Effector memory CD4-positive, alpha-beta T cell (primary cell): ENCODE data around the gene MDN1.

Experiments
- DNase-seq, 3 donors: peaks; one replicate each; pipeline ENCODE4 v3.0.0-alpha.2; 2020
- H3K27ac ChIP-seq: 2 replicates; pipeline ENCODE4 v1.7.0; 2013; ENCODE audit warnings: mild to moderate bottlenecking, low read length, moderate library complexity; ENCODE audit not compliant: insufficient read depth, poor library complexity, severe bottlenecking
- H3K27me3 ChIP-seq: replicated peaks from 2 replicates; pipeline ENCODE4 v1.7.0; 2013; ENCODE audit warnings: mild to moderate bottlenecking, low read length; ENCODE audit not compliant: insufficient read depth, control insufficient read depth, poor library complexity, severe bottlenecking
- H3K36me3 ChIP-seq: 2 replicates; pipeline ENCODE4 v1.7.0; 2013; ENCODE audit warnings: mild to moderate bottlenecking, low read length, moderate library complexity; ENCODE audit not compliant: control insufficient read depth, insufficient read depth
- H3K4me1 ChIP-seq: 2 replicates; pipeline ENCODE4 v1.7.0; 2013; ENCODE audit warnings: low read length, mild to moderate bottlenecking; ENCODE audit not compliant: control insufficient read depth, insufficient read depth, poor library complexity, severe bottlenecking
- H3K4me3 ChIP-seq: 2 replicates; pipeline ENCODE4 v1.7.0; 2013; ENCODE audit warnings: low read length, low read depth, mild to moderate bottlenecking; ENCODE audit not compliant: insufficient read depth, poor library complexity, severe bottlenecking
- H3K9me3 ChIP-seq: 2 replicates; pipeline ENCODE4 v1.7.0; 2013; ENCODE audit warnings: mild to moderate bottlenecking, low read length, moderate library complexity; ENCODE audit not compliant: control insufficient read depth

The MDN1 gene

GRCh38 chr6:89776583-89777233 is 42.9 kb downstream of the MDN1 start:
- H3K9me3 ChIP-seq: no peaks in the 10 kb centered on the region
- DNase-seq: no peak
- no peak overlapping the region for H3K27ac ChIP-seq
- no peak overlapping the region for H3K4me3 ChIP-seq
- H3K4me1 ChIP-seq: no peaks in the 10 kb centered on the region
- H3K36me3 ChIP-seq: peaks cover 41% of the 10 kb centered on the region
- H3K27me3 ChIP-seq: no peaks in the 10 kb centered on the region

DNA sequence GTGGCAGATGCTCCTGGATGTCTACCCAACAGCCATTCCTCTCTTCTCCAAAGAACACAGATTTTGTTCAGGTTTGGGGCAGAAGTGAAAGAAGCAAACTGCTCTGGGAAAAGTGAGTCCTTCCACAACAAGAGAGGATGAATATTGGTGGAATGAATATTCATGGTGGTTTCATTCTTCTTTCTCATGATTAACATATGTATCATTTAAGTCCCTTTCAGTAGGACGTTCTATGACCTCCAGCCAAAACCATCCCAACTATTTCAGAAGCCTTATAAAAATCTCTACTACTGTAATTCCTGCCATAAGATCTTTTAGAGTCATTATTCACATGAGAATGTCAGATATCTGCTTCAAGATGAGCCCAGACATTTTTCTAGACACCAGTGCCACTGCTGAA is 44.4 kb downstream of the MDN1 start:
- H3K9me3 ChIP-seq: no peaks in the 10 kb centered on the region
- H3K4me1 ChIP-seq: no peaks in the 10 kb centered on the region
- no peak overlapping the region for H3K4me3 ChIP-seq
- H3K36me3 ChIP-seq: peaks cover 46% of the 10 kb centered on the region
- no peak for DNase-seq
- H3K27me3 ChIP-seq: no peaks in the 10 kb centered on the region
- no peak overlapping the region for H3K27ac ChIP-seq

DNA sequence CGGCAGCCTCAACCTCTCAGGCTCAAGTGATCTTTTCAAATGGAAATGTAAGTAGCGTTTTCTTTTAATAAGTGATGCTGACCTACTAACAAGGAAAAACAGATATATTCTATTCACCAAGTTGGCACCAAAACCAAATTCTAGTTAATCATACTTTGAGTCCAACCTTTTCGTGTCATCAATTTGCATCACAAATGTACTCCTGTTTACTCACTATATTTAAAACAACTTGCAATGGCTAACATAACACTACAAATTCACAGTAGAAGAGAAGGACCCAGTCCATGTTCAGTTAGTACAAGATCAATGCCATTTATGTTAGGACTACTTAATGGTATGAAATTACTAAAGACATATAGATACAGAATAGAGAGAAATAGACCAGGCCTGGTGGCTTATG is 50.0 kb downstream of the MDN1 start:
- Histone ChIP-seq H3K9me3 (no peaks in the 10 kb centered on the region), H3K4me3 (no peak overlapping the region), H3K27me3 (no peaks in the 10 kb centered on the region), H3K36me3 (peaks cover 53% of the 10 kb centered on the region), H3K27ac (no peak overlapping the region), H3K4me1 (no peaks in the 10 kb centered on the region)
- no peak for DNase-seq

- no peak overlapping the region for H3K4me3 ChIP-seq
- H3K4me1 ChIP-seq: no peaks in the 10 kb centered on the region
- H3K9me3 ChIP-seq: no peaks in the 10 kb centered on the region
- H3K27me3 ChIP-seq: no peaks in the 10 kb centered on the region
- H3K27ac ChIP-seq: no peak overlapping the region
- DNase-seq: no peak
- peaks cover 47% of the 10 kb centered on the region for H3K36me3 ChIP-seq
These were observed 51.3 kb downstream of the MDN1 start for GRCh38 chr6:89768324-89768723.

- no peaks in the 10 kb centered on the region for H3K27me3 ChIP-seq
These were observed 56.0 kb downstream of the MDN1 start for GRCh38 chr6:89763550-89763949.

DNA sequence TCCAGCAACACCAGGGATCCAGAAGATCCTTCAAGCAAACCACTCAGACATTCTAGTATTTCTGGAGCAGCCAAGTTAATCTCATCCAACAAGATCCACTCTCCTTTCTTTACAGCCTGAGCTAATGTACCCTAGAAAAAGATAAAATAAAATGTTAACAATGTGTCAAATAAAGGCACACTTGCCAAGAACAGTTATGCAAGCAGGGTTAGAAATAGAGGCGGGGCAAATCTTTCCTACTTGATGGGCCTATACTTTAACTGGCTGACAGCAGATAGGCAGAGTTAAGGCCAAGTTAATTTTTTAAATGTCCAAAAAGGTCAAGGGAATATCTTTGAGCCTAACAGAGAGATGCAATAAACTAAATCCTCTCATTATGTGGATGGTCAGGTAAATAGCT is 60.8 kb downstream of the MDN1 start:
- Histone ChIP-seq H3K36me3 (peaks cover 45% of the 10 kb centered on the region), H3K27me3 (no peaks in the 10 kb centered on the region), H3K4me1 (no peaks in the 10 kb centered on the region), H3K4me3 (no peak overlapping the region), H3K27ac (no peak overlapping the region), H3K9me3 (no peaks in the 10 kb centered on the region)
- no peak for DNase-seq

More at GRCh38 chr6:89763550-89763949, 56.0 kb downstream of the MDN1 start:
- peaks cover 23% of the 10 kb centered on the region for H3K36me3 ChIP-seq
- DNase-seq: no peak
- H3K27ac ChIP-seq: no peak overlapping the region
- H3K4me3 ChIP-seq: no peak overlapping the region
- H3K9me3 ChIP-seq: no peaks in the 10 kb centered on the region
- H3K4me1 ChIP-seq: no peaks in the 10 kb centered on the region

DNA sequence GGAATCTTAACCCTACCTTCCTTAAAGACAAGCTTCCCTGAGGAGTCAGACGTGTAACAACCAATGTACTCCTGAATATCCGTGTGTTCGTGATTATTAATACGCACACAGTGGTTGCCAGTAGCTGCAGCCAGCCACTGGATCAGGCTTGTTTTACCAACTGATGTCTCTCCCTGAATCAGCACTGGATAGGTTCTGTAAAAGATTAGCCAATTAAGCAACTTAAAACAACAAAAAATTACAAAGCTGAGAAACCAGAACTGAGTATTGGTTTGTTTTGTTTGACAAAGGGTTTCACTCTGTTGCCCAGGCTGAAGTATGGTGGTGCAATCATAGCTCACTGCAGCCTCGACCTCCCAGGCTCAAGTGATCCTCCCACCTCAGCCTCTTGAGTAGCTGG is 69.3 kb downstream of the MDN1 start:
- DNase-seq: no peak
- Histone ChIP-seq H3K9me3 (no peaks in the 10 kb centered on the region), H3K27me3 (no peaks in the 10 kb centered on the region), H3K4me3 (no peak overlapping the region), H3K4me1 (no peaks in the 10 kb centered on the region), H3K36me3 (peaks cover 61% of the 10 kb centered on the region), H3K27ac (no peak overlapping the region)

GRCh38 chr6:89749918-89750317 is 69.7 kb downstream of the MDN1 start:
- DNase-seq: no peak
- Histone ChIP-seq H3K27ac (no peak overlapping the region), H3K36me3 (peaks cover 64% of the 10 kb centered on the region), H3K4me3 (no peak overlapping the region), H3K4me1 (no peaks in the 10 kb centered on the region), H3K9me3 (no peaks in the 10 kb centered on the region), H3K27me3 (no peaks in the 10 kb centered on the region)

GRCh38 chr6:89745716-89746115 is 73.9 kb downstream of the MDN1 start:
- DNase-seq: no peak
- peaks cover 44% of the 10 kb centered on the region for H3K36me3 ChIP-seq
- no peak overlapping the region for H3K27ac ChIP-seq
- no peak overlapping the region for H3K4me3 ChIP-seq
- no peaks in the 10 kb centered on the region for H3K9me3 ChIP-seq
- H3K4me1 ChIP-seq: no peaks in the 10 kb centered on the region
- no peaks in the 10 kb centered on the region for H3K27me3 ChIP-seq

DNA sequence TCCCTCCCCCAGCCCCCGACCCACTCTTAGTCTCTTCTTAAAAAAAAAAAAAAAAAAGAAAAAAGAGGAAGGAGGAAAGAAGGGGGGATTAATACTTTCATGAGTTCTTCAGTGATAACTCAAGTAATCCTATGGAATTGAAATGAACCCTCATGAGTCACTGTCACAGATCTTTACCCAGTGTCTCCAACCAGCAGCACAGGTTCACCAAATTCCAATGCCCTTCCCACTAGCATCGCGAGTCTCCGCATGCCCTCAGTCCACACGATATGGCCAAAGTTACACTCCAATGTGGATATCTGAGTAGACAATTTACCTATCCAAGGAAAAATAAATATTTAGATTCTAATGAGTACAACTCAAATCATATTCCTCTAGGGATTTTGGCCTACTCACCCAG is 74.5 kb downstream of the MDN1 start:
- Histone ChIP-seq H3K4me3 (no peak overlapping the region), H3K9me3 (no peaks in the 10 kb centered on the region), H3K27ac (no peak overlapping the region), H3K36me3 (peaks cover 38% of the 10 kb centered on the region), H3K4me1 (no peaks in the 10 kb centered on the region), H3K27me3 (no peaks in the 10 kb centered on the region)
- DNase-seq: no peak
